Stomach (tissue), 4 donors: ENCODE results near the gene GPC6.

ENCODE experiments used
- POLR2A ChIP-seq, 4 donors: fragments of 450-650 bp; IDR thresholded peaks; one replicate each; pipeline ENCODE4 v1.6.1; 2016; ENCODE audit warnings: antibody characterized with exemption in 4 of 4, control low read depth in 2 of 4, mild to moderate bottlenecking in 1 of 4, moderate library complexity in 1 of 4
- TF ChIP-seq, protein P1 (sequence below), 7 experiments: fragments of 450-650 bp in 4 of 7; fragments of 200-600 bp in 3 of 7; sonication (generic) in 3 of 7; IDR thresholded peaks; one replicate each; pipeline ENCODE4 v1.5.1; 2016 to 2019; ENCODE audit warnings: antibody characterized with exemption in 7 of 7, control low read depth in 2 of 7, mild to moderate bottlenecking in 1 of 7

DNA sequence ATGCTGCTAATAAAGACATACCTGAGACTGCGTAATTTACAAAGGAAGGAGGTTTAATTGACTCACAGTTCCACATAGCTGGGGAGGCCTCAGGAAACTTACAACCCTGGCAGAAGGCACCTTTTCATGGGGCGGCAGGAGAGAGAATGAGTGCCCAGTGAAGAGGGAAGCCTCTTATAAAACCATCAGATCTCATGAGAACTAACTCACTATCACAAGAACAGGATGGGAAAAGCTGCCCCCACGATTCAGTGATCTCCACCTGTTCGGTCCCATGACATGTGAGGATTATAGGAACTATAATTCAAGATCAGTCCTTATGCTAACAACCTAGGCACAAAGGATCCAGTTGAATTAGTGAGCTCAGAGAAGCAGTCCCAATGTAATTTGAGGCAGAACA lies 59.4 kb downstream of the GPC6 start:
- TF ChIP-seq, protein P1, sequence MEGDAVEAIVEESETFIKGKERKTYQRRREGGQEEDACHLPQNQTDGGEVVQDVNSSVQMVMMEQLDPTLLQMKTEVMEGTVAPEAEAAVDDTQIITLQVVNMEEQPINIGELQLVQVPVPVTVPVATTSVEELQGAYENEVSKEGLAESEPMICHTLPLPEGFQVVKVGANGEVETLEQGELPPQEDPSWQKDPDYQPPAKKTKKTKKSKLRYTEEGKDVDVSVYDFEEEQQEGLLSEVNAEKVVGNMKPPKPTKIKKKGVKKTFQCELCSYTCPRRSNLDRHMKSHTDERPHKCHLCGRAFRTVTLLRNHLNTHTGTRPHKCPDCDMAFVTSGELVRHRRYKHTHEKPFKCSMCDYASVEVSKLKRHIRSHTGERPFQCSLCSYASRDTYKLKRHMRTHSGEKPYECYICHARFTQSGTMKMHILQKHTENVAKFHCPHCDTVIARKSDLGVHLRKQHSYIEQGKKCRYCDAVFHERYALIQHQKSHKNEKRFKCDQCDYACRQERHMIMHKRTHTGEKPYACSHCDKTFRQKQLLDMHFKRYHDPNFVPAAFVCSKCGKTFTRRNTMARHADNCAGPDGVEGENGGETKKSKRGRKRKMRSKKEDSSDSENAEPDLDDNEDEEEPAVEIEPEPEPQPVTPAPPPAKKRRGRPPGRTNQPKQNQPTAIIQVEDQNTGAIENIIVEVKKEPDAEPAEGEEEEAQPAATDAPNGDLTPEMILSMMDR (IDR thresholded peaks at IDR 0.05): no peak
- no peak for TF ChIP-seq POLR2A (IDR thresholded peaks at IDR 0.05)
